CD8-positive, alpha-beta memory T cell (primary cell): ENCODE data around the gene ANO1. TPM values are rescaled to one million over a fixed set of nuclear protein-coding genes. Genes with fewer than 3 reads are reported as not detected.

Experiments
- CTCF ChIA-PET: fragments of 350-600 bp; sonication (Branson Sonifier 250); formaldehyde crosslinking; loops from one replicate; lab custom pipeline; 2021; ENCODE audit warnings: antibody characterized with exemption; lab: Charles Lee
- POLR2A ChIA-PET: fragments of 350-600 bp; sonication (Branson Sonifier 250); formaldehyde crosslinking; loops from one replicate; lab custom pipeline; 2021; ENCODE audit warnings: antibody characterized with exemption; lab: Charles Lee
- DNase-seq, 5 donors: peaks; one replicate each; pipeline versions ENCODE4 v3.0.0 to v3.0.0-alpha.2; 2020 to 2022; ENCODE audit warnings: mixed read lengths in 1 of 5
- H3K27ac ChIP-seq: one replicate; pipeline ENCODE4 v1.7.0; 2013; ENCODE audit warnings: low read depth, mild to moderate bottlenecking, low read length, moderate library complexity
- H3K27me3 ChIP-seq: 2 replicates; pipeline ENCODE4 v1.7.0; 2013; ENCODE audit warnings: low read length, mild to moderate bottlenecking; ENCODE audit not compliant: insufficient read depth, poor library complexity, severe bottlenecking
- H3K36me3 ChIP-seq: 2 replicates; pipeline ENCODE4 v1.7.0; 2013; ENCODE audit warnings: mild to moderate bottlenecking, low read length, moderate library complexity; ENCODE audit not compliant: insufficient read depth
- H3K4me1 ChIP-seq: 2 replicates; pipeline ENCODE4 v1.7.0; 2013; ENCODE audit warnings: mild to moderate bottlenecking, low read length, moderate library complexity; ENCODE audit not compliant: insufficient read depth
- H3K4me3 ChIP-seq: 2 replicates; pipeline ENCODE4 v1.7.0; 2013; ENCODE audit warnings: mild to moderate bottlenecking, low read length
- H3K9me3 ChIP-seq: 2 replicates; pipeline ENCODE4 v1.7.0; 2013; ENCODE audit warnings: mild to moderate bottlenecking, low read length
- H3K27ac Mint-ChIP-seq, 8 donors: one replicate each; pipeline ENCODE4 v1.8.0; 2020 to 2021; ENCODE audit warnings: mixed read lengths in 8 of 8, mild to moderate bottlenecking in 6 of 8, inconsistent platforms in 3 of 8, moderate library complexity in 3 of 8
- H3K27me3 Mint-ChIP-seq, 2 donors: one replicate each; pipeline ENCODE4 v1.8.0; 2020 to 2021; ENCODE audit warnings: mixed read lengths in 2 of 2, mild to moderate bottlenecking in 1 of 2, moderate library complexity in 1 of 2
- H3K36me3 Mint-ChIP-seq, 3 donors: one replicate each; pipeline ENCODE4 v1.8.0; 2020 to 2021; ENCODE audit warnings: mixed read lengths in 3 of 3, inconsistent platforms in 1 of 3, mild to moderate bottlenecking in 1 of 3
- H3K4me1 Mint-ChIP-seq, 3 donors: one replicate each; pipeline ENCODE4 v1.8.0; 2020 to 2021; ENCODE audit warnings: mixed read lengths in 3 of 3, inconsistent platforms in 1 of 3, mild to moderate bottlenecking in 1 of 3
- H3K4me3 Mint-ChIP-seq, 7 donors: one replicate each; pipeline ENCODE4 v1.8.0; 2020 to 2021; ENCODE audit warnings: mixed read lengths in 7 of 7, mild to moderate bottlenecking in 6 of 7, moderate library complexity in 4 of 7, inconsistent platforms in 2 of 7
- H3K9me3 Mint-ChIP-seq, 5 donors: one replicate each; pipeline ENCODE4 v1.8.0; 2020 to 2022; ENCODE audit warnings: mixed read lengths in 5 of 5, mild to moderate bottlenecking in 3 of 5, moderate library complexity in 2 of 5, inconsistent platforms in 1 of 5
- polyA plus RNA-seq: library from polyadenylated mRNA; unstranded; fragments of 300-500 nt; fragmentation: Illumina TruSeq; gene quantifications from one replicate; pipeline ENCODE4 v1.2.3, GENCODE V29; 2021
- total RNA-seq, 2 experiments: library from RNA; stranded (reverse); gene quantifications; one replicate each; pipeline ENCODE4 v1.2.3, GENCODE V29; 2021

ANO1 gene
- total and polyA plus RNA-seq, 3 experiments from 2014 or later, result not detected

- no peak for DNase-seq
- no peaks in the 10 kb centered on the region for H3K36me3 ChIP-seq
- H3K27ac ChIP-seq, result no peak overlapping the region
- no peak overlapping the region for H3K4me3 ChIP-seq
- H3K4me1 ChIP-seq, result no peaks in the 10 kb centered on the region
- CTCF ChIA-PET, result no interaction called here
- Mint-ChIP-seq H3K9me3 (no peaks in the 10 kb centered on the region), H3K4me3 (no peak overlapping the region), H3K27ac (no peak overlapping the region), H3K4me1 (no peaks in the 10 kb centered on the region), H3K36me3 (no peaks in the 10 kb centered on the region), H3K27me3 (peaks cover 14 to 43% of the 10 kb centered on the region in 2 donors)
- H3K27me3 ChIP-seq, result peaks cover 3% of the 10 kb centered on the region
- H3K9me3 ChIP-seq, result no peaks in the 10 kb centered on the region
- POLR2A ChIA-PET, result no interaction called here
These were observed 12.6 kb upstream of the ANO1 start for GRCh38 chr11:70065318-70066135.

GRCh38 chr11:70066136-70066520 lies 12.0 kb upstream of the ANO1 start:
- Histone ChIP-seq H3K4me1 (no peaks in the 10 kb centered on the region), H3K27ac (no peak overlapping the region), H3K4me3 (no peak overlapping the region), H3K27me3 (peaks cover 3% of the 10 kb centered on the region), H3K36me3 (no peaks in the 10 kb centered on the region), H3K9me3 (no peaks in the 10 kb centered on the region)
- Mint-ChIP-seq H3K4me3 (no peak overlapping the region), H3K36me3 (no peaks in the 10 kb centered on the region), H3K27ac (no peak overlapping the region), H3K9me3 (no peaks in the 10 kb centered on the region), H3K4me1 (no peaks in the 10 kb centered on the region), H3K27me3 (peaks cover 17 to 49% of the 10 kb centered on the region in 2 donors)
- ChIA-PET POLR2A (no interaction called here), CTCF (no interaction called here)
- no peak for DNase-seq

- POLR2A ChIA-PET, result no interaction called here
- CTCF ChIA-PET, result no interaction called here
- Histone ChIP-seq H3K27me3 (peaks cover 3% of the 10 kb centered on the region), H3K4me1 (no peaks in the 10 kb centered on the region), H3K27ac (no peak overlapping the region), H3K36me3 (no peaks in the 10 kb centered on the region), H3K4me3 (no peak overlapping the region), H3K9me3 (no peaks in the 10 kb centered on the region)
- no peaks in the 10 kb centered on the region for H3K4me1 Mint-ChIP-seq
- H3K9me3 Mint-ChIP-seq, result no peaks in the 10 kb centered on the region
- no peak overlapping the region for H3K27ac Mint-ChIP-seq
- DNase-seq, result no peak
- no peaks in the 10 kb centered on the region for H3K36me3 Mint-ChIP-seq
- peaks cover 18 to 53% of the 10 kb centered on the region in 2 donors for H3K27me3 Mint-ChIP-seq
- H3K4me3 Mint-ChIP-seq, result no peak overlapping the region
These were observed 11.5 kb upstream of the ANO1 start for GRCh38 chr11:70066628-70067027.

GRCh38 chr11:70067036-70067435 lies 11.1 kb upstream of the ANO1 start:
- Histone ChIP-seq H3K36me3 (no peaks in the 10 kb centered on the region), H3K9me3 (no peaks in the 10 kb centered on the region), H3K27ac (no peak overlapping the region), H3K4me1 (no peaks in the 10 kb centered on the region), H3K27me3 (peaks cover 3% of the 10 kb centered on the region), H3K4me3 (no peak overlapping the region)
- no peaks in the 10 kb centered on the region for H3K36me3 Mint-ChIP-seq
- ChIA-PET POLR2A (no interaction called here), CTCF (no interaction called here)
- peaks cover 22 to 57% of the 10 kb centered on the region in 2 donors for H3K27me3 Mint-ChIP-seq
- H3K27ac Mint-ChIP-seq, result no peak overlapping the region
- no peak for DNase-seq
- no peaks in the 10 kb centered on the region for H3K4me1 Mint-ChIP-seq
- H3K9me3 Mint-ChIP-seq, result no peaks in the 10 kb centered on the region
- no peak overlapping the region for H3K4me3 Mint-ChIP-seq

- no peaks in the 10 kb centered on the region for H3K4me1 Mint-ChIP-seq
- no peak overlapping the region for H3K27ac ChIP-seq
- ChIA-PET CTCF (no interaction called here), POLR2A (no interaction called here)
- no peak overlapping the region for H3K27ac Mint-ChIP-seq
- no peak overlapping the region for H3K4me3 ChIP-seq
- no peaks in the 10 kb centered on the region for H3K36me3 Mint-ChIP-seq
- H3K27me3 ChIP-seq, result peaks cover 3% of the 10 kb centered on the region
- H3K9me3 ChIP-seq, result no peaks in the 10 kb centered on the region
- H3K36me3 ChIP-seq, result no peaks in the 10 kb centered on the region
- no peaks in the 10 kb centered on the region for H3K9me3 Mint-ChIP-seq
- H3K4me1 ChIP-seq, result no peaks in the 10 kb centered on the region
- H3K27me3 Mint-ChIP-seq, result peaks cover 28 to 64% of the 10 kb centered on the region in 2 donors
- no peak for DNase-seq
- H3K4me3 Mint-ChIP-seq, result no peak overlapping the region
These were observed 10.4 kb upstream of the ANO1 start for GRCh38 chr11:70067591-70068341.

- Mint-ChIP-seq H3K9me3 (no peaks in the 10 kb centered on the region), H3K4me1 (no peaks in the 10 kb centered on the region), H3K27me3 (peaks cover 34 to 68% of the 10 kb centered on the region in 2 donors), H3K4me3 (no peak overlapping the region), H3K27ac (no peak overlapping the region), H3K36me3 (no peaks in the 10 kb centered on the region)
- Histone ChIP-seq H3K36me3 (no peaks in the 10 kb centered on the region), H3K9me3 (no peaks in the 10 kb centered on the region), H3K27me3 (peaks cover 3% of the 10 kb centered on the region), H3K4me1 (no peaks in the 10 kb centered on the region), H3K4me3 (no peak overlapping the region), H3K27ac (no peak overlapping the region)
- no peak for DNase-seq
- POLR2A ChIA-PET, result no interaction called here
- CTCF ChIA-PET, result no interaction called here
These were observed 9.8 kb upstream of the ANO1 start for GRCh38 chr11:70068345-70068744.

- no peak overlapping the region for H3K27ac ChIP-seq
- Mint-ChIP-seq H3K9me3 (no peaks in the 10 kb centered on the region), H3K27me3 (peaks cover 37 to 73% of the 10 kb centered on the region in 2 donors)
These were observed 9.2 kb upstream of the ANO1 start for GRCh38 chr11:70068950-70069349.

GRCh38 chr11:70070706-70071105 lies 7.4 kb upstream of the ANO1 start:
- Histone ChIP-seq H3K36me3 (no peaks in the 10 kb centered on the region), H3K27ac (no peak overlapping the region), H3K9me3 (no peaks in the 10 kb centered on the region), H3K4me1 (no peaks in the 10 kb centered on the region), H3K27me3 (peaks cover 3% of the 10 kb centered on the region), H3K4me3 (no peak overlapping the region)
- CTCF ChIA-PET, result no interaction called here
- no peak for DNase-seq
- no peaks in the 10 kb centered on the region for H3K9me3 Mint-ChIP-seq
- peaks cover 44 to 76% of the 10 kb centered on the region in 2 donors for H3K27me3 Mint-ChIP-seq
- H3K4me1 Mint-ChIP-seq, result no peaks in the 10 kb centered on the region
- H3K36me3 Mint-ChIP-seq, result no peaks in the 10 kb centered on the region
- POLR2A ChIA-PET, result no interaction called here
- H3K27ac Mint-ChIP-seq, result no peak overlapping the region
- no peak overlapping the region for H3K4me3 Mint-ChIP-seq

More at GRCh38 chr11:70068950-70069349, 9.2 kb upstream of the ANO1 start:
- no peak overlapping the region for H3K4me3 ChIP-seq
- DNase-seq, result no peak
- POLR2A ChIA-PET, result no interaction called here
- peaks cover 3% of the 10 kb centered on the region for H3K27me3 ChIP-seq
- H3K36me3 ChIP-seq, result no peaks in the 10 kb centered on the region
- CTCF ChIA-PET, result no interaction called here
- no peaks in the 10 kb centered on the region for H3K4me1 ChIP-seq
- H3K9me3 ChIP-seq, result no peaks in the 10 kb centered on the region
- H3K4me1 Mint-ChIP-seq, result no peaks in the 10 kb centered on the region
- H3K36me3 Mint-ChIP-seq, result no peaks in the 10 kb centered on the region
- H3K27ac Mint-ChIP-seq, result no peak overlapping the region
- no peak overlapping the region for H3K4me3 Mint-ChIP-seq
